ENCODE results near the gene TPM2. TPM values are rescaled to one million over a fixed set of nuclear protein-coding genes. Genes with fewer than 3 reads are reported as not detected.
A peak's percentile ranks its signal among the peaks of the same experiment; 100 is the strongest.

The TPM2 gene
- total and polyA plus RNA-seq, 10 of the 15 experiments (the other 5 are each of a cell fraction or from before 2014, with no cell fraction given) = 0.11 to 9.3 (median 1.1) TPM

DNA sequence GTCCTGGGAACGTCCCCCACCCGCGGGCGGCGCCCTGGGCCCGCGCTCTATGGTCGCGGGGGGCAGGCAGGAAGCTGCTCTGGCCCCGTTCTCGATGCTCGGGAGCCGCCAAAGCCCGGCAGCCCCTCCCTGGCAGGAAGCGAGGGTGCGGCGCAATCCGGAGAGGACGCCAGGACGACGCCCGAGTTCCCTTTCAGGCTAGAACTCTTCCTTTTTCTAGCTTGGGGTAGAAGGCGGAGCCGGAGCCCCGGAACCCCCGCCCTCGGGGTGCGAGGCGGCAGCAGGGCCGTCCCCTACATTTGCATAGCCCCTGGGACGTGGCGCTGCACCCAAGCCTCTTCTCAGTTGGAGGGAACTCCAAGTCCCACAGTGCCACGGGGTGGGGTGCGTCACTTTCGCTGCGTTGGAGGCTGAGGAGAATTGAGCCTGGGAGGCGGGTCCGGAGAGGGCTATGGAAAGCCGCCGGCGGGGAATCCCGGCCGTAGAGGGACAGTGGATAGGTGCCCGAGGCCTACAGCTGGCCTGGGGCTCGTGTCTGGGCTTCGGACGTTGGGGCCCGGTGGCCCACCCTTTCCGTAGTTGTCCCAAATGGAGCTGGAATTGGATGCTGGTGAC, 42.6 kb upstream of the TPM2 start, which contains the start of the genes CREB3 and TLN1 (continued):
- TF ChIP-seq HSF1 (IDR thresholded peaks at IDR 0.05; ENCODE audit: low read depth, low read length) = no peak
- peak; percentile 99; the same call in 2 of the 3 replicates for TF ChIP-seq POU2F2 (IDR thresholded peaks at IDR 0.05; ENCODE audit: borderline replicate concordance, low read depth, low read length)
- no peak for TF ChIP-seq SREBF2 (IDR thresholded peaks at IDR 0.05; ENCODE audit: low read length)
- peak; percentile 61; the same call in 1 of the 2 replicates for TF ChIP-seq TBL1XR1 (IDR thresholded peaks at IDR 0.05; ENCODE audit: low read depth, low read length)
- TF ChIP-seq IKZF2 (IDR thresholded peaks at IDR 0.05) = peak; percentile 46 to 53; a peak in 2 of 4 replicates
- TF ChIP-seq POLR2AphosphoS5 (IDR thresholded peaks at IDR 0.05; ENCODE audit: low read length) = peak; percentile 67
- TF ChIP-seq SIX5 (IDR thresholded peaks at IDR 0.05; ENCODE audit: low read depth, low read length, severe bottlenecking) = peak; percentile 81
- peak; percentile 78; the same call in 1 of the 2 replicates for TF ChIP-seq TAF1 (IDR thresholded peaks at IDR 0.05; ENCODE audit: borderline replicate concordance, low read depth, low read length)
- TF ChIP-seq ATF7 (IDR thresholded peaks at IDR 0.05; ENCODE audit: low read depth) = peak; percentile 73
- peak; percentile 32; the same call in 1 of the 2 replicates for TF ChIP-seq BACH1 (IDR thresholded peaks at IDR 0.05; ENCODE audit: borderline replicate concordance)
- no peak for TF ChIP-seq MYB (IDR thresholded peaks at IDR 0.05; ENCODE audit: borderline replicate concordance, low read depth, low read length)
- TF ChIP-seq E4F1 (IDR thresholded peaks at IDR 0.05; ENCODE audit: borderline replicate concordance, partially characterized antibody) = peak; percentile 75
- no peak for TF ChIP-seq KDM1A (IDR thresholded peaks at IDR 0.05; ENCODE audit: borderline replicate concordance)
- no peak for TF ChIP-seq PAX8 (IDR thresholded peaks at IDR 0.05)
- peak; percentile 42; the same call in 1 of the 2 replicates for TF ChIP-seq ZSCAN29 (IDR thresholded peaks at IDR 0.05)
- TF ChIP-seq CHD2 (IDR thresholded peaks at IDR 0.05; ENCODE audit: borderline replicate concordance, low read depth, low read length) = peak; percentile 84; the same call in 1 of the 2 replicates
- TF ChIP-seq ASH2L (IDR thresholded peaks at IDR 0.05; ENCODE audit: borderline replicate concordance, low read depth) = no peak
- TF ChIP-seq NBN (IDR thresholded peaks at IDR 0.05) = peak; percentile 72; the same call in 1 of the 2 replicates
- TF ChIP-seq POLR2AphosphoS2 (IDR thresholded peaks at IDR 0.05; ENCODE audit: low read depth, low read length) = peak; percentile 53; the same call in 1 of the 2 replicates
- TF ChIP-seq RELA (IDR thresholded peaks at IDR 0.05; ENCODE audit: borderline replicate concordance, partially characterized antibody) = peak; percentile 16
- no peak for TF ChIP-seq FOS (IDR thresholded peaks at IDR 0.05; ENCODE audit: borderline replicate concordance, extremely low read depth, insufficient read length)
- TF ChIP-seq MEF2B (IDR thresholded peaks at IDR 0.05; ENCODE audit: partially characterized antibody, poor library complexity, severe bottlenecking) = peak; percentile 98
- TF ChIP-seq, protein P1, sequence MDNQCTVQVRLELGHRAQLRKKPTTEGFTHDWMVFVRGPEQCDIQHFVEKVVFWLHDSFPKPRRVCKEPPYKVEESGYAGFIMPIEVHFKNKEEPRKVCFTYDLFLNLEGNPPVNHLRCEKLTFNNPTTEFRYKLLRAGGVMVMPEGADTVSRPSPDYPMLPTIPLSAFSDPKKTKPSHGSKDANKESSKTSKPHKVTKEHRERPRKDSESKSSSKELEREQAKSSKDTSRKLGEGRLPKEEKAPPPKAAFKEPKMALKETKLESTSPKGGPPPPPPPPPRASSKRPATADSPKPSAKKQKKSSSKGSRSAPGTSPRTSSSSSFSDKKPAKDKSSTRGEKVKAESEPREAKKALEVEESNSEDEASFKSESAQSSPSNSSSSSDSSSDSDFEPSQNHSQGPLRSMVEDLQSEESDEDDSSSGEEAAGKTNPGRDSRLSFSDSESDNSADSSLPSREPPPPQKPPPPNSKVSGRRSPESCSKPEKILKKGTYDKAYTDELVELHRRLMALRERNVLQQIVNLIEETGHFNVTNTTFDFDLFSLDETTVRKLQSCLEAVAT (IDR thresholded peaks at IDR 0.05) = peak; percentile 89
- no peak for TF ChIP-seq MTA3 (IDR thresholded peaks at IDR 0.05; ENCODE audit: borderline replicate concordance, low read length)
- no peak for TF ChIP-seq JUND (IDR thresholded peaks at IDR 0.05; ENCODE audit: low read depth, low read length)
- no peak for TF ChIP-seq RCOR1 (conservative IDR thresholded peaks at IDR 0.05; ENCODE audit: low read depth, low read length)
